ENCODE measurements around the gene CRYGN. TPM values are rescaled to one million over a fixed set of nuclear protein-coding genes. Genes with fewer than 3 reads are reported as not detected.

The CRYGN gene
- total RNA-seq, 4 donors from 2014 or later, result not detected

- Histone ChIP-seq H3K27me3 (no peaks in the 10 kb centered on the region), H3K27ac (no peak overlapping the region), H3K36me3 (no peaks in the 10 kb centered on the region), H3K9me3 (no peaks in the 10 kb centered on the region), H3K4me1 (peaks cover 27% of the 10 kb centered on the region), H3K4me3 (no peak overlapping the region)
- no peak for DNase-seq (ENCODE audit: low spot score in 2 of 2)
- no peak for TF ChIP-seq POLR2AphosphoS5 (IDR thresholded peaks at IDR 0.05)
- no peak for TF ChIP-seq POLR2A (IDR thresholded peaks at IDR 0.05)
- no peak for TF ChIP-seq EP300 (IDR thresholded peaks at IDR 0.05)
- no peak for TF ChIP-seq CTCF (IDR thresholded peaks at IDR 0.05)
- WGBS, result 96% methylated on average over 12 of the region's 16 CpGs
These were observed 9.3 kb downstream of the CRYGN start for GRCh38 chr7:151430391-151431205.

- H3K4me1 ChIP-seq, result peaks cover 27% of the 10 kb centered on the region
- no peak overlapping the region for H3K27ac ChIP-seq
- H3K9me3 ChIP-seq, result no peaks in the 10 kb centered on the region
- H3K4me3 ChIP-seq, result no peak overlapping the region
- DNase-seq (ENCODE audit: low spot score in 2 of 2), result peak in 1 of 2 donors; percentile 24
- H3K36me3 ChIP-seq, result no peaks in the 10 kb centered on the region
- H3K27me3 ChIP-seq, result no peaks in the 10 kb centered on the region
- WGBS, result 39% methylated on average over 8 of the region's 10 CpGs
- TF ChIP-seq POLR2A (IDR thresholded peaks at IDR 0.05) (no peak), POLR2AphosphoS5 (IDR thresholded peaks at IDR 0.05) (no peak), EP300 (IDR thresholded peaks at IDR 0.05) (no peak), CTCF (IDR thresholded peaks at IDR 0.05) (no peak)
These were observed 10.2 kb downstream of the CRYGN start for GRCh38 chr7:151429560-151430331.

- H3K9me3 ChIP-seq, result no peaks in the 10 kb centered on the region
- 88% methylated on average over 5 of the region's 5 CpGs for WGBS
- H3K4me3 ChIP-seq, result no peak overlapping the region
- no peak overlapping the region for H3K27ac ChIP-seq
- H3K4me1 ChIP-seq, result peaks cover 27% of the 10 kb centered on the region
- no peaks in the 10 kb centered on the region for H3K36me3 ChIP-seq
- no peak for TF ChIP-seq POLR2A (IDR thresholded peaks at IDR 0.05)
- TF ChIP-seq POLR2AphosphoS5 (IDR thresholded peaks at IDR 0.05), result no peak
- TF ChIP-seq EP300 (IDR thresholded peaks at IDR 0.05), result no peak
- TF ChIP-seq CTCF (IDR thresholded peaks at IDR 0.05), result no peak
- H3K27me3 ChIP-seq, result no peaks in the 10 kb centered on the region
- DNase-seq (ENCODE audit: low spot score in 2 of 2), result no peak
These were observed 10.7 kb downstream of the CRYGN start for GRCh38 chr7:151429237-151429559.

- Histone ChIP-seq H3K36me3 (no peaks in the 10 kb centered on the region), H3K9me3 (no peaks in the 10 kb centered on the region), H3K27ac (no peak overlapping the region), H3K4me1 (peaks cover 27% of the 10 kb centered on the region), H3K27me3 (no peaks in the 10 kb centered on the region), H3K4me3 (no peak overlapping the region)
- no peak for TF ChIP-seq EP300 (IDR thresholded peaks at IDR 0.05)
- no peak for TF ChIP-seq CTCF (IDR thresholded peaks at IDR 0.05)
- TF ChIP-seq POLR2A (IDR thresholded peaks at IDR 0.05), result no peak
- no peak for TF ChIP-seq POLR2AphosphoS5 (IDR thresholded peaks at IDR 0.05)
- WGBS, result 68% methylated on average over 13 of the region's 13 CpGs
- peak in 1 of 2 donors; percentile 59 for DNase-seq (ENCODE audit: low spot score in 2 of 2)
These were observed 11.3 kb downstream of the CRYGN start for GRCh38 chr7:151428378-151429236.
